ENCODE results near the gene LCAT. TPM values are rescaled to one million over a fixed set of nuclear protein-coding genes. Genes with fewer than 3 reads are reported as not detected.

The LCAT gene
- polyA plus RNA-seq, 1 of the 3 experiments (the other 2 are of a cell fraction), result 11.1 TPM

- no peak overlapping the region for H3K4me3 ChIP-seq (ENCODE audit: low read depth in 2 of 2, low read length in 1 of 2)
- no peak for TF ChIP-seq TEAD4 (IDR thresholded peaks at IDR 0.05; ENCODE audit: borderline replicate concordance, insufficient read depth)
- no peak for TF ChIP-seq MEF2A (IDR thresholded peaks at IDR 0.05; ENCODE audit: borderline replicate concordance, low read depth)
- TF ChIP-seq EP300 (IDR thresholded peaks at IDR 0.05; ENCODE audit: borderline replicate concordance in 1 of 2, low read depth in 1 of 2, low read length in 1 of 2), result no peak
- no peak for TF ChIP-seq GATA2 (CRISPR knock-in tag; IDR thresholded peaks at IDR 0.05)
- no peak for TF ChIP-seq POLR2AphosphoS5 (IDR thresholded peaks at IDR 0.05; ENCODE audit: low read depth, low read length)
- 57% methylated on average over 8 of the region's 9 CpGs for WGBS (ENCODE audit: low lambda C conversion rate)
- no peak overlapping the region for H3K4me2 ChIP-seq
- no peaks in the 10 kb centered on the region for H3K36me3 ChIP-seq (replicated peaks in 1 of 2; ENCODE audit: control insufficient read depth in 1 of 2, insufficient read depth in 2 of 2, low read length in 1 of 2)
- no peak overlapping the region for H2AFZ ChIP-seq (ENCODE audit: low read depth)
- H3F3A ChIP-seq (replicated peaks; ENCODE audit: insufficient read depth), result no peaks in the 10 kb centered on the region
- ChIA-PET POLR2A (no interaction called here), CTCF (interaction anchor here (1.4 kb wide), 1 partner anchor 16 kb away, joined by 4 read pairs; no protein-coding TSS in a partner anchor)
- no peak overlapping the region for H3K9ac ChIP-seq
- no peaks in the 10 kb centered on the region; the same call in 1 of the 2 replicates for H3K27me3 ChIP-seq (ENCODE audit: insufficient read depth)
- H3K4me1 ChIP-seq (ENCODE audit: control insufficient read depth in 1 of 2, insufficient read depth in 2 of 2, low read depth in 1 of 2, low read length in 1 of 2), result no peaks in the 10 kb centered on the region
- H4K20me1 ChIP-seq (ENCODE audit: insufficient read depth), result no peaks in the 10 kb centered on the region
- no peaks in the 10 kb centered on the region for H3K79me2 ChIP-seq (ENCODE audit: insufficient read depth)
- H3K27ac ChIP-seq (ENCODE audit: low read depth in 2 of 2, low read length in 1 of 2), result no peak overlapping the region
- no peaks in the 10 kb centered on the region for H3K9me3 ChIP-seq
- no peak for DNase-seq
- H3K9me2 ChIP-seq, result no peaks in the 10 kb centered on the region
Measured at GRCh38 chr16:67977469-67978227, 33.7 kb upstream of the LCAT start.

GRCh38 chr16:67977005-67977404 is 33.1 kb upstream of the LCAT start:
- no peaks in the 10 kb centered on the region for H3F3A ChIP-seq (replicated peaks; ENCODE audit: insufficient read depth)
- TF ChIP-seq GATA2 (CRISPR knock-in tag; IDR thresholded peaks at IDR 0.05), result no peak
- no peak for TF ChIP-seq PBX3 (IDR thresholded peaks at IDR 0.05)
- TF ChIP-seq TAF1 (IDR thresholded peaks at IDR 0.05; ENCODE audit: borderline replicate concordance, low read depth, low read length), result no peak
- no peak for TF ChIP-seq CHD2 (IDR thresholded peaks at IDR 0.05; ENCODE audit: low read length, partially characterized antibody)
- no peak overlapping the region for H3K9ac ChIP-seq
- DNase-seq, result no peak
- H2AFZ ChIP-seq (ENCODE audit: low read depth), result no peak overlapping the region
- H3K79me2 ChIP-seq (ENCODE audit: insufficient read depth), result no peaks in the 10 kb centered on the region
- no peaks in the 10 kb centered on the region for H3K4me1 ChIP-seq (ENCODE audit: control insufficient read depth in 1 of 2, insufficient read depth in 2 of 2, low read depth in 1 of 2, low read length in 1 of 2)
- H3K9me2 ChIP-seq, result no peaks in the 10 kb centered on the region
- POLR2A ChIA-PET, result no interaction called here
- no peak overlapping the region for H3K4me3 ChIP-seq (ENCODE audit: low read depth in 2 of 2, low read length in 1 of 2)
- no peak overlapping the region for H3K4me2 ChIP-seq
- H3K9me3 ChIP-seq, result no peaks in the 10 kb centered on the region
- H3K36me3 ChIP-seq (replicated peaks in 1 of 2; ENCODE audit: control insufficient read depth in 1 of 2, insufficient read depth in 2 of 2, low read length in 1 of 2), result no peaks in the 10 kb centered on the region
- no CpG with 5 or more reads among the region's 5 CpGs for WGBS (ENCODE audit: low lambda C conversion rate)
- CTCF ChIA-PET, result no interaction called here
- no peak overlapping the region for H3K27ac ChIP-seq (ENCODE audit: low read depth in 2 of 2, low read length in 1 of 2)
- H3K27me3 ChIP-seq (ENCODE audit: insufficient read depth), result no peaks in the 10 kb centered on the region; the same call in 1 of the 2 replicates
- H4K20me1 ChIP-seq (ENCODE audit: insufficient read depth), result no peaks in the 10 kb centered on the region

GRCh38 chr16:67976205-67976604 is 32.3 kb upstream of the LCAT start:
- Histone ChIP-seq H3K9me3 (no peaks in the 10 kb centered on the region), H3K36me3 (replicated peaks in 1 of 2; ENCODE audit: control insufficient read depth in 1 of 2, insufficient read depth in 2 of 2, low read length in 1 of 2) (no peaks in the 10 kb centered on the region), H3K4me1 (ENCODE audit: control insufficient read depth in 1 of 2, insufficient read depth in 2 of 2, low read depth in 1 of 2, low read length in 1 of 2) (no peaks in the 10 kb centered on the region), H2AFZ (ENCODE audit: low read depth) (no peak overlapping the region), H3F3A (replicated peaks; ENCODE audit: insufficient read depth) (no peaks in the 10 kb centered on the region), H3K4me3 (ENCODE audit: low read depth in 2 of 2, low read length in 1 of 2) (no peak overlapping the region), H3K79me2 (ENCODE audit: insufficient read depth) (no peaks in the 10 kb centered on the region), H3K27ac (ENCODE audit: low read depth in 2 of 2, low read length in 1 of 2) (no peak overlapping the region), H4K20me1 (ENCODE audit: insufficient read depth) (no peaks in the 10 kb centered on the region), H3K4me2 (no peak overlapping the region), H3K9ac (no peak overlapping the region), H3K27me3 (ENCODE audit: insufficient read depth) (no peaks in the 10 kb centered on the region; the same call in 1 of the 2 replicates), H3K9me2 (no peaks in the 10 kb centered on the region)
- 64% methylated on average over 1 of the region's 2 CpGs for WGBS (ENCODE audit: low lambda C conversion rate)
- no peak for DNase-seq
- POLR2A ChIA-PET, result interaction anchor here (0.6 kb wide), 1 partner anchor 49 kb away, joined by 3 read pairs; no protein-coding TSS in a partner anchor
- CTCF ChIA-PET, result no interaction called here
- TF ChIP-seq PBX3 (IDR thresholded peaks at IDR 0.05) (no peak), CHD2 (IDR thresholded peaks at IDR 0.05; ENCODE audit: low read length, partially characterized antibody) (no peak)

Data from SK-N-SH (cell line).